ENCODE data around the gene SLC9A7. TPM values are rescaled to one million over a fixed set of nuclear protein-coding genes. Genes with fewer than 3 reads are reported as not detected.

The SLC9A7 gene
- polyA plus RNA-seq, 1 donor, result 9.2 TPM

- no peak for DNase-seq
Measured at GRCh38 chrX:46571423-46572339, 187.2 kb downstream of the SLC9A7 start.

GRCh38 chrX:46569621-46570020 is 189.3 kb downstream of the SLC9A7 start:
- no peak for DNase-seq

- DNase-seq, result no peak
Measured at GRCh38 chrX:46567388-46567787, 191.5 kb downstream of the SLC9A7 start.

GRCh38 chrX:46561824-46562657 is 196.9 kb downstream of the SLC9A7 start:
- no peak for DNase-seq

DNA sequence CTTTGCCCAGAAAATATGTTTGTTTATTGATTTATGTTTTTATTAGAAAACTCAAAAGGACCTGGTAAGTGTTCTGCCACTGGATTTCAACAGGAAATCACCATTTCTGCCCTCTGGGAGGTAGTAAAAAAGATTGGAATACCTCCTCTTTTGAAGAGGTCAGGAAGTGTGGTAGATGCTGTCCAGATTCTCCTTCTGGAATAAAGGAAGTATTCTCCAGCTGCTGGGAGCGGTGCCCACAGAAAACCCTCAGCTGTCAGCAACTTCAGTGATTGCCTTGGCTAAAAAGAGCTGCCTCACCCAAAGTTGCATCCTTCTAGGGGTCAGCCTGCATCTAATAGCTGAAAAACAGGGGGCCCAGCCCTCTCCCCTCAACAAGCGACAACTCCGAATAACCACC is 199.9 kb downstream of the SLC9A7 start:
- DNase-seq, result no peak

DNA sequence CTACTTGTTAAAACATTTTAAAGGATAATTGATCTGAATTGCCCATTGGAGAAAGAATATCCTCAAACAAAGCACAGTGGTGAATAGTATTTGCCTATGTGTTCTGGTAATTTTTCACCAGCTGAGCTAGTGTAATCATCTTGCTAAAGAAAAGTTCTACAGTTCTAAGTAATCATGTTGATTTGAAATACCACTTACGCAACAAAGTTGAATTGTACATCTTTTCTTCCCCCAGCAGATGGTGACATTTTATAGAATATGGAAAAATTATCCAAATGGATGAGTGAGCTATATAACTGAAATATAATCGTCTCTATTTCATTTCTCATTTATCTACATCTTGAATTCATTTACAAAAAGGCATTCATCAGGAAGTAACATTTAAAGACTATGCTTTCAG is 204.0 kb downstream of the SLC9A7 start:
- no peak for DNase-seq

GRCh38 chrX:46553935-46554334 is 205.0 kb downstream of the SLC9A7 start:
- DNase-seq, result no peak

- no peak for DNase-seq
Measured at GRCh38 chrX:46551494-46552128, 207.3 kb downstream of the SLC9A7 start.

DNA sequence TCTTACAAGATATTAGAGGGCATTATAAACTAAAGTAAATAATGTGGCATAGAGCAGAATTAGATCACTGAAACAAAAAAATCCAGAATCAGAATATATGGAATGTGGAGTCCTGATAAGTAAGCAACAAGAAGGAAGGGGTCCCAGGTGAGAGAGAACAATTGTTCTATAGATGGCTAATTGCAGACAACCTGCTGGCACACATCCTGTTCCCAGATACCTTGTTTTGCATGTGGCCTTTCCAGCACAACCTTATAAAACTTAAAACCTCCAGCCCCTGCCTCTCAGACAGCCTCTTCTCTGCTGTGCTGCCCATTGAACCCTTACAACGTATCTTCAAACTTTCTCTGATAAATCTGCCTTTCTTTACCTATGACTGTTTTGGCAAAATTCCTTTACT is 209.0 kb downstream of the SLC9A7 start:
- DNase-seq, result no peak

Other genes starting within 250 kb of the SLC9A7 start
- gene ZNF674, start 213.7 kb downstream of the SLC9A7 start, polyA plus RNA-seq (ENCODE audit: insufficient read length), result 4.1 TPM
- gene CHST7, start 185.4 kb downstream of the SLC9A7 start, polyA plus RNA-seq (ENCODE audit: insufficient read length), result 6.2 TPM
- 7.6 TPM for gene RP2, start 77.9 kb upstream of the SLC9A7 start, polyA plus RNA-seq (ENCODE audit: insufficient read length)
- gene JADE3, start 153.3 kb upstream of the SLC9A7 start, polyA plus RNA-seq (ENCODE audit: insufficient read length), result 4.5 TPM

Measured in hindlimb muscle (tissue), 1 donor.